HG03045 (cell line): ENCODE measurements around the gene FNDC3A.
"Not testable (repeated sequence)": the region's sequence is repeated elsewhere in the genome, so short reads cannot be mapped to it uniquely, and the experiment has no call there.

Source experiments
- ATAC-seq: cut with Tn5 transposase; IDR thresholded peaks from one replicate; pipeline ENCODE4 v1.9.1; 2021; ENCODE audit warnings: mild to moderate bottlenecking, moderate library complexity; ENCODE audit not compliant: unreplicated experiment

FNDC3A gene

DNA sequence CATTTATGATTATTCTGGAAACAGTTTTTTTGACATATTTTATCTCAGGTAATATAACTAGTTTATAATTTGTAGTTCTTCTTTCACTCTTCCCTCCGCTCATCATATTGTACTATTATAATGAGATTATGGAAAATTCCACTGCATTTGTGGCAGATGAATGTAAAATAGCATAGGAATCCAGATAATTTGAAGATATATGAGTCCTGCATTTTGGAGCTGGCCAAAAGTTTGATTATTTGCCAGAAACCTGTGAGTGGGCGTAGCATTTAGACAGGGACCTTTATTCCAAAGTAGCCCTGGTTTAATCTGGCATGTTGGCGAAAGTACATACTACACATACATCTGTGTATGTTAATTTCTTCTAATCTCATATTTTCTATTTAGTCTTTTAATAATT is 65.2 kb downstream of the FNDC3A start:
- ATAC-seq: no peak

DNA sequence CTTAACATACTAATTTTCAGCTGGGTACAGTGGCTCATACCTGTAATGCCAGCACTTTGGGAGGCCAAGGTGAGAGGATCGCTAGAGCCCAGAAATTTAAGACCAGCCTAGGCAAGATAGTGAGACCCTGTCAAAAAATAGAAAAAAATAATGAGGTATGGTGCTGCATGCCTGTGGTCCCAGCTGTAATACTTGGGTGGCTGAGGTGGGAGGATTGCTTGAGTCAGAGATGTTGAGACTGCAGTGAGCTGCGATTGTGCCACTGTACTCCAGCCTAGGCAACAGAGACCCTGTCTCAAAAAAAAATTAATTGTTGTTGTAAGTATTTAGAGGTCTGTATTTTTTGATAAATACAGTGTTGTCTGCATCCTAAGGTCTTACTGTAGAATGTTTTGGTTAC is 66.8 kb downstream of the FNDC3A start:
- no peak for ATAC-seq

DNA sequence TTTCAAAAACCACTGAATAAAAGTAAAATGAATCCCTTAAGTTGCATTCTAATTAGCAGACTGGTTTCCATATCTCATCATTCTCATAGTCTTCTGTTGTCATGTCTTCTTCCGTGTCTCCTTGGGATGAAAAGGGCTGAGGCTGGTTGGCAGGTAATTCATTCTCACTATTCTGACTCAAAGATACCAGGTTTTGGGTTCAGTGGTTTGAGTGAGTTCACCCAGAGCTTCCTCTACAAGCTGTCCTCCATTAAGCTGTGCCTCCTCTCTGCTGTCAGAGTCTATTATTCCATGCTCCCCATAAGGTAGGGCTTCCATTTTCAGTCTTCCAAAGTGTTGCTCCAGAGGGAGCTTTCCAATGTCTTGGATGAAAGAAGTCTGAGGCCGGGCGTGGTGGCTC is 68.3 kb downstream of the FNDC3A start:
- ATAC-seq: no peak

DNA sequence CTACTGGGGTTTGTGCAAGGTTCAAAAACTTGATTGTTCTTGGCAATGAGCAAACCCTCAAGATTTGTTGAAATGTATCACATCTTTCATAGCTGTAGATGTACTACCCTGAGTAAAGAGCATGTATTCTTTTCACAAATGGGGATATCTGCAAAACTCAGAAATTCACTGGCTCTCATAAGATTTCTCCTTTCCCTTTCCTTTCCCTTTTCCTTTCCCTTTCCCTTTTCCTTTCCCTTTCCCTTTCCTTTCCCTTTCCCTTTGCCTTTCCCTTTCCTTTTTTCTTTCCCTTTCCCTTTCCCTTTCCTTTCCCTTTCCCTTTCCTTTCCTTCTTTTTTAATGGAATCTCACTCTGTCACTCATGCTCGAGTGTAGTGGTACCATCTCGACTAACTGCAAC is 69.1 kb downstream of the FNDC3A start:
- ATAC-seq: no peak

DNA sequence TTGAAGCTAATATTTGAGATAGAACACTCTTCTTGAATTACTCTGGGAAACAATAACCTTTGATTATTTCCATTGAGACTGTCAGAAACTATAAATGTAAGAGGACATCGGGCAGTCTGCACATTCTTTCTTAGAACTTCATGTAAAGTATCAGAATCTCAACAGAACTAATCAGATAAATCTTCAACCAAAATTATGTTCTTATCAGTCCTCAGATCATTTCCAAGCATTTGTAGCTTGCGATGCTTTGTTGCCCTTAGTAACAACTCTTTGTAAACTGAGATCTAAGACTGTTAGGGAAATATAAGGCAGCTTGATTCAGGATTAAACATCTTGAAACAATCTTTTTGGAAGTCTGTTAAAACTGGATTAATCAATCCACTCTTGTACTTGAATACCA is 70.3 kb downstream of the FNDC3A start:
- no peak for ATAC-seq

DNA sequence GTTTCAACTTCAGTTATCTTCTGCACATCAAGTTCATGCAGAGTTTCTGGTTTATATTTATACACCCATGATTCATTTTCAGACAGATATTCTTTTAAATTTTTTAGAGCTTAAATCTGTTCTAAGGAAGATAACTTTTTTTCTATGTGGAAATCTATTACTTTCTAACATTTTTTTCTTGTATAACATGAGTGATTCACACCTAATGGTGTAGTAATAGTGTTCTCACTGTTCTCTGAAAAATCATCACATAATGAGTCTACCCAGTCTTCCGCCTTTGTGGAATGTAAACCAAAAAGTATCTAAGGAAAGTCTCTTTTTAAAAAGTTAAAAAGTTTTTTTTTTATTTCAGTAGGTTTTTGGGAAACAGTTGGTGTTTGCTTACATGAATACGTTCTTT is 70.8 kb downstream of the FNDC3A start:
- ATAC-seq: no peak

DNA sequence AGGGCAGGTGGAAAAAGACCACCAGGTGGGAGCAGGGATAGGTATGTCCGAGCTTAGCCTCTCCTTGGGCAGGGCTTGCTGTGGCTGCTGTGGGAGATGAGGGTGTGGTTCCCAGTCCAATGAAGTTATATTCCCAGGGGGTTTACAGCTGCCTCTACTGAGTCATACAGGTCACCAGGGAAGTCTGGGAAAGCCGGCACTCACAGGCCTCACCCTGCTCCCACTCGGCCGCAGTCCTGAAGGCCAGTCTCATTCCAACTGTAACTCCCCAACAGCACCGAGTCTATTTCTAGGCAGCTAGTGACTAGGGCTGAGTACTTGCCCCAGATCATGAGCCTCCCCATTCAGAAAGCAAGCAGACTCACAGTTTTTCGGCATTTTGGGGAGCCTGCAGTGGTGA is 77.1 kb downstream of the FNDC3A start:
- ATAC-seq: no peak

DNA sequence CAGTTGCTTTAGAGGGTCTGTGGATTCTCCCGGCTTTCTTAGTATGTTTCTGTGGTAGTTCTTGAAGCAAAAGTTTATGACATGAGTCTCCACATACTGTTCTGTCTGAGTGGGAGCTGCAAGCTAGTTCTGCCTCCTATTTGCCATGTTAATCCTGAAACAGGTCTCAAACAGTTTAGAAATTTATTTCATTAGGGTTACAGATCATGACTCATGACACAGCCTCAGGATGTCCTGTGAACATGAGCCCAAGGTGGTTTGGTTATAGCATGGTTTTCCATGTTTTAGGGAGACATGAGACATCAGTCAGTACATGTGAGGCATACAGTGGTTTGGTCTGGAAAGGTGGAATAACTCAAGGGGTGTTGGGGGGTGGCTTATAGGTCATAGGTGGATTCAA is 77.5 kb downstream of the FNDC3A start:
- no peak for ATAC-seq

DNA sequence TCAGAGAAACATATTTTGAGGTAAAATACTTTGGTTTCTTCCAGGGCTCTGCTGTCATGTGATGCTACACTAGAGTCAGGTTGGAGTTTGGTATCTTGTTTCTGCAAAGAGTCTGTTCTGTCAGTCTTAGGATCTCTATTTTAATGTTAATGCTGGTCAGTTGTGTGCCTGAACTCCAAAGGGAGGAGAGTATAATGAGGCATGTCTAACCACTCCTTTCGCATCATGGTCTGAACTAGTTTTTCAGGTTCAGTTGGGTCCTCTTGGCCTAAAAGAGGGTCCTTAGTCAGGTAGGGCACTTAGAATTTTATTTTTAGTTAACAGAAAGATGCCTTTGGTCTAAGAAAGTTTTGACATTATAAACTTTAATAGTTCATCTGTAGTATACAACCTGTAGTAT is 78.2 kb downstream of the FNDC3A start:
- ATAC-seq: no peak

DNA sequence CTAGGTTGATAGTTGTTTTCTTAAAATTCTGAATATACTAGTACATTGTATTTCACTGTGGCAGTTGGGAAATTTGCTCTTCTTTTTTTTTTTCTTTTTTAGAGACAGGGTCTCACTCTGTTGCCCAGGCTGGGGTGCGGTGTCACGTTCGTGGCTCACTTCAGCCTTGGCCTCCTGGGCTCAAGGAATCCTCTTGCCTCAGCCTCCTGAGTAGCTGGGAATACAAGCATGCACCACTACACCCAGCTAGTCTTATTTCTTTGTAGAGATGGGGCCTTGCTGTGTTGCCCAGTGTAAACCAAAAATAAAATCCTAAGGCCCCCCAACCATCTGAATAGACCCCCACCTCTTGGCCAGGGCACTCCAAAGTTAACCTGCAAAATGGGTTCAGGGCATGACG is 79.3 kb downstream of the FNDC3A start:
- ATAC-seq: no peak

DNA sequence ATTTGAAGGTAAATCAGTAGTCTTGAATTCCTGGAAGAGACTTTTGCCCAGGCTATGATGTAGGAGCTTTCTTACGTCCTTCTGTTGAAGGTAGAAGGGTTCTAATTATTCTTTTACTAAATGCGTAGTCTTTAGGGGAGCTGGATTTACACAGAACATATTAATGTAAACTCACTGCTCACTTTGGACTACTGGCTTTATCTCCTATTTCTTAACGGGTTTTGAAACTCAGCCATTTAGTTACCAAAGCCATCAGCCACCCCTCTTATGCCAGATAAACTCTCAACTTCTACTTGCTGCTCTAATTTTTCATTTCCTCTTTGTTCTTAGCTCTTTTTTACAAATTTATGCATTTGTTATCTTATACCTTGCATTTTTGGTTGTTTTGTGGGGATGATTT is 81.5 kb downstream of the FNDC3A start:
- ATAC-seq: no peak

DNA sequence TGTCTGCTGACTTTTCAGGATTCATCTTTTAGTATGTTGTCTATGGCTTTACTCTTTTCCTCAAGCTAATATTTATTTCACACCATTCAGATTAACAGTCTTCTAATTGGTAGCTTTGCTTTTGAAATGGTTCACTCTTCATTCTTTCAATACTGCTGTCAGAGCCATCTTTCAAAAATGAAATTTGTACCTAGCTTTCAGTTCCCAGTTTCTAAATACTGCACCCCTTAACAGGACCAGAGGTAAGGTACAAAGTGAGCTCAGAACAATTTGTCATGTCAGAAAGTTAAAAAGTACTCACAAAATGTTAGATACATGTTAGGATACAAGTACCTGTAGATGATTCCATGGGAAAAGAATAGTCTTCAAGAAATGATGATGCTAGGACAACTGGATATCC is 83.0 kb downstream of the FNDC3A start:
- no peak for ATAC-seq

DNA sequence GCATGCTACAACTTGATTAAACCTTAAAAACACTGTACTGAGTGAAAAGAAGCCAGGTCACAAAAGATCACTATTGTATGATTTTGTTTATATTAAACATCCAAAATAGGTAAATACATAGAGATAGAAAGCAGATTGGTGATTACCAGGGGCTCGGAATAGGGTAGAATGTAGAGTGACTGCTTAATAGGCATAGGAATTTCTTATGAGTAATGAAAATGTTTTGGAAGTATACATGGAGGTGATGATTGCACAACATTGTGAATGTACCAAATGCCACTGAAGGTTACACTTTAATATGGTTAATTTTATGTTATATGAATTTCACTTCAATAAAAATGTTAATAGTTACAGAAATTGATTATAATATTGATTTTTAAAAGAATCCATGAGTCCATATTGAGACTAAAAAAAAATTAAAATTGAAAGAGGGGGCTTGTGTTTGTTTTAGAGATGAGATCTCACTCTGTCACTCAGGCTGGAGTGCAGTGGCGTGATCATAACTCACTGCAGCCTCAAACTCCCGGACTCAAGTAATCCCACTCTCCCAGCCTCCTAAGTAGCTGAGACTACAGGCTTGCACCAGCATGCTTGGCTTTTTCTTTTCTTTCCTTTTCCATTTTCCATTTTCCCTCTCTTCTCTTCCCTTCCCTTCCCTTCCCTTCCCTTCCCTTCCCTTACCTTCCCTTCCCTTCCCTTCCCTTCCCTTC is 85.1 kb downstream of the FNDC3A start:
- no peak for ATAC-seq

DNA sequence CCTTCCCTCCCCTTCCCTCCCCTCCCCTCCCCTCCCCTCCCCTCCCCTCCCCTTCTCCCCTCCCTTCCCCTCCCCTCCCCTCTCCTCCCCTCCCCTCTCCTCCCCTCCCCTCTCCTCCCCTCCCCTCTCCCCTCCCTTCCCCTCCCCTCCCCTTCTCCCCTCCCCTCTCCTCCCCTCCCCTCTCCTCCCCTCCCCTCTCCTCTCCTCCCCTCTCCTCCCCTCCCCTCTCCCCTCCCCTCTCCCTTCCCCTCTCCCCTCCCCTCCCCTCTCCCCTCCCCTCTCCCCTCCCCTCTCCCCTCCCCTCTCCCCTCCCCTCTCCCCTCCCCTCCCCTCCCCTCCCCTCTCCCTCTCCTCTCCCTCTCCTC is 85.7 kb downstream of the FNDC3A start:
- ATAC-seq: not testable (repeated sequence)

DNA sequence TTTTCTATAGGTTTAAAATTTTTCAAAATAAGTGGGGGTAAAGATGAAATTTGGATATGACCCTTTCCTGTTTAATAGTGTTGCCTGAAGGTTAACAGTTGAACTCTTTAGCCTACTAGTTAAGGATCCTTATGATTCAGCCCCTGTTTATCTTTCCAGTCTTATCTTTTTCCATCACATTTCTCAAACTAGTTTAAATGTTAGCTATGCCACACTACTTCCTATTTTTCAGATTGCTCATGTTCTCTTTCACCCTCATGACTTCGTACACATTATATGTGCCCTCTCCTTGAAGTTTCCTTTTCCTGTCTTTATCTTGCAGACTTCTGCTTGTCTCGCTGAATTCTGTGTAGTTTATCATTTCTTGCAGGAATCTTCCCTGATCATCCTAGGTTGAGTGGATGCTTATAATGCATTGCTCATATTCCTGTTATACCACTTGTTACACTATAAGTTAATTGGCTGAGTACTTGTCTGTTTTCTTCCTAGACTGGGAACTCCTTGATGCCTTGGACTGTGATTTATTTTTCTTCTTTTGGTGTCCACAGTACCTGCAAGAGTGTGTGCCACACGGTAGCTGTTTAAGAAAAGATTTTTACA is 86.7 kb downstream of the FNDC3A start:
- no peak for ATAC-seq

DNA sequence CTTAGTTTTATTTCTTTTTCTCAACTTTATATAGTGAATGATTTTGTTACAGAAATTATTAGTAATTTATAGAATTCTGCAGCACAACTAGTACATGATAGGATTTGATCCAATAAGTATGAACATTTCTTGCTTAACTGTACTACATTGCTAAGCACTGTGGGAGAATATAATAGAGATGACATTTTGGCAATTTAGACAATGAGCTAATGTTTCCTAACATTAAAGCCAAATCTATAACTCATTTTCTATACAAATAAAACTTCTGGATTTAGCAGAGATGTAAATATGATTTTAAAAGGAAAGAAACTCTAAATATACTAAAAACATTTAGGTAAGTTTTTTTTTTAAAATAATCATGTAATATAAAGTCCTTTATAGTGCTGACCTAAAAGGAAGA is 87.3 kb downstream of the FNDC3A start:
- no peak for ATAC-seq

DNA sequence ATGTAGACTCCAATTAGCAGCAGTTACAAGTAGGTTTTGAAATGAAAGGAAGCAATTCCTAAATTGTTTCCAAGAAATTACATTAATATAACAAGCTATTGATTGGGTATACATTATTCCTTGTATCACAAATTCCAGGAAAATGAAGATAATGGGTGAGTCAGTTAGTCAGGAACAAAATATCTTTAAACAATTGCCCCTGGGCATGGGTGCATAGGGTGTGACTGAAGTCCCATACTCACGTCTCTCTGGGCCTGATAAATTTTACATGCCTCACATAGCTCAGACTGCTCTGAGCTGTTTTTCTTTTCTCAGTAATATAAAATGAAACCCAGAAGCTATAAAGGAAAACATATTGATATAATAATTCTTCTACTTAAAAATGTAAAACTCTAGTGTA is 87.8 kb downstream of the FNDC3A start:
- ATAC-seq: no peak

DNA sequence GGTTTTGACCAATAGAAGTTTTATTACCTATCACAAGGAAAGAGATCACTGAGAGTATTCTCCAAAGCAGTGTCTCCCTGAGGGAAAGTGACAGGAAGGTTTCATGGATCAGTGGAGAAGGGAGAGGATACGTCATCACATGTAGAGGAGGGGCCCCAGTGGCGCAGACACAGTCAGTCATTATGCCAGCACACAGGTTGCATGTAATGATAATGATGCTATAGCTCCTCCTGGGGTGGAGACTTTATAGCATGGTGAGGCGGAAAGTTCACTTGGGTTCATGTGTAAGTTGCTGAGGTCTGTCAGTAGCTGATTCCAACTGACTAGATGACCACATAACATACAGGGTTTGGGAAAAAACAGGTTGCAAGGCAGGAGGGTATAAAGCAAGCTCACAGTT is 88.8 kb downstream of the FNDC3A start:
- ATAC-seq: no peak

DNA sequence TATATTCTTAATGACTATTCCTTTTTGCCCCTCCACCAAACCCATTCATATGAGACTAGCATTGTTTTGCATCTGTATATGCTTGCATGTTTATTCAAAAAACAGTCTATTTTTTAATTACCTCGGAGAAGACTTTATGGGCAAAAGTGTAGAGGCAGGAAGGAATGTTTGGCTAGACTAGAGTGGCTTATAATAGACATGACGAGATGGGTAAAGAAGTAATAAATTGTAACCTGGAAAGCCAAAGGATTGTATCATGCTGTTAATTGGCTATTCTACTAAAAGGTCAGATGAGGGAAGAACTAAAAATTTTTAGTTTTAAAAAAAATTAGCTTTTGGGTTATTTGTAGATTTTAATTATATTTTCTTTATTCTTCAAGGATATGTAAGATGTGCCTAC is 91.1 kb downstream of the FNDC3A start:
- no peak for ATAC-seq

DNA sequence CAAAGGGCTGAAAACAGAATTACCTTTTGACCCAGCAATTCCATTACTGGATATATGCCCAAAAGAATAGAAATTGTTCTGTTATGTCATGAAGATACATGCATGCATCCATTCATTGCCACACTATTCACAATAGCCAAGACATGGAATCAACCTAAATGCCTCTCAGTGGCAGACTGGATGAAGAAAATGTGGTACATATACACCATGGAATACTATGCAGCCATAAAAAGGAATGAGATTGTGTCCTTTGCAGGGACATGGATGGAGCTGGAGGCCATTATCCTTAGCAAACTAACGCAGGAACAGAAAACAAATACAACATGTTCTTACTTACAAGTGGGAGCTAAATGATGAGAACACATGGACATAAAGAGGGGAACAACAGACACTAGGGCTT is 92.8 kb downstream of the FNDC3A start:
- ATAC-seq: not testable (repeated sequence)

DNA sequence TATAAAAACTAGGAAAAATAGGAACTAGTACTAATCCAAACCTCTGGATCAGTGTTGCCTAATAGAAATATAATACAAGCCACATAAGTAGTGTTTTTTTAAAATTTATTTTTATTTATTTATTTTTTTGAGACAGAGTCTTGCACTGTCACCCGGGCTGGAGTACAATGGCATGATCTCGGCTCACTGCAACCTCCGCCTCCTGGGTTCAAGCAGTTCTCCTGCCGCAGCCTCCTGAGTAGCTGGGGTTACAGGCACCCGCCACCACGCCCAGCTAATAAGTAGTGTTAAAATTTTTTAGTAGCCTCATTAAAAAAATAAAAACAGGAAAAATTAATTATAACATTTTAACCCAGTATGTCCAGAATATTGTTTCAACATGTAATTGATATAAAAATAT is 94.3 kb downstream of the FNDC3A start:
- ATAC-seq: not testable (repeated sequence)

DNA sequence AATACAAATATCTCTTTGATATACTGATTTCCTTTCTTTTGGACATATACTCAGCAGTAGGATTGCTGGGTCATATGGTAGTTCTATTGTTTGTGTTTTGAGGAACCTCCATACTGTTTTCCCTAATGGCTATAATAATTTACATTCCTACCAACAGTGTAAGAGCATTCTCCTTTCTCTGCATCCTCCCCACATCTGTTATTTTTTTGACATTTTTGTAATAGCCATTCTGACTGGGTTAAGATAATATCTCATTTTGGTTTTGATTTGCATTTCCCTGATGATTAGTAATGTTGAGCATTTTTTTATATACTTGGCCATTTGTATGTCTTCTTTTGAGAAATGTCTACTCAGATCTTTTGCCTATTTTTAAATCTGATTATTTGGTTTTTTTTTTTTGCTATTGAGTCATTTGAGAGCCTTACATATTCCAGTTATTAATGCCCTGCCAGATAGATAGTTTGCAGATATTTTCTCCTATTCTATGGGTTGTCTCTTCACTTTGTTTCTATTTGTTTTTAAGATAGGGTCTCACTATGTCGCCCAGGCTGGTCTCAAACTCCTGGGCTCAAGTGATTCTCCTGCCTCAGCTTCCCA is 95.7 kb downstream of the FNDC3A start:
- ATAC-seq: no peak
